Motor neuron (in vitro differentiated cells): ENCODE data around the gene INSYN2A. TPM values are rescaled to one million over a fixed set of nuclear protein-coding genes. Genes with fewer than 3 reads are reported as not detected.

ENCODE experiments used
- ATAC-seq, 8 experiments: fragments of 200-7000 bp; cut with Tn5 transposase; replicated peaks in 6 of 8; 2 replicates each; pipeline ENCODE4 v1.8.0; 2021; ENCODE audit warnings: mild to moderate bottlenecking in 8 of 8, moderate library complexity in 8 of 8
- H3K27ac ChIP-seq, 2 donors: fragments of 250-450 bp; sonication (Bioruptor Pico); 2 replicates each; pipeline ENCODE4 v1.9.0; 2021; ENCODE audit warnings: antibody characterized with exemption in 2 of 2, mild to moderate bottlenecking in 2 of 2, moderate library complexity in 1 of 2
- H3K4me1 ChIP-seq, 2 donors: fragments of 250-450 bp; sonication (Bioruptor Pico); replicated peaks in 1 of 2; 2 replicates each; pipeline ENCODE4 v1.6.1; 2021; ENCODE audit warnings: antibody characterized with exemption in 2 of 2, mild to moderate bottlenecking in 2 of 2, moderate library complexity in 1 of 2
- H3K4me3 ChIP-seq, 5 donors: fragments of 250-450 bp; sonication (Bioruptor Pico); 2 replicates each; pipeline ENCODE4 v1.9.0; 2021; ENCODE audit warnings: antibody characterized with exemption in 5 of 5, mild to moderate bottlenecking in 5 of 5, moderate library complexity in 4 of 5
- WGBS, 10 experiments: fragments of 450-650 bp; shearing (Covaris generic); methylation state at CpG; one replicate each; pipeline ENCODE4 v1.0.0; 2022; 5-methylcytosine and 5-hydroxymethylcytosine counted together
- in situ Hi-C, 9 experiments: fragments of 400-800 bp; cut with MboI; loops; one replicate each; pipeline ENCODE4 v1.15.0; 2021; ENCODE audit warnings: low sequenced_read_pairs in 9 of 9, low pct_unique_long_range_greater_than_20kb in 2 of 9; ENCODE audit not compliant: unreplicated experiment in 9 of 9
- total RNA-seq, 8 experiments: library from RNA; unstranded; fragments of 300-600 nt; gene quantifications; 2 replicates each; pipeline versions ENCODE4 v1.2.3 to v1.2.4, GENCODE V29; 2022

INSYN2A gene
- total RNA-seq, 8 experiments from 2014 or later = 1.6 to 12.4 (median 7.8) TPM

DNA sequence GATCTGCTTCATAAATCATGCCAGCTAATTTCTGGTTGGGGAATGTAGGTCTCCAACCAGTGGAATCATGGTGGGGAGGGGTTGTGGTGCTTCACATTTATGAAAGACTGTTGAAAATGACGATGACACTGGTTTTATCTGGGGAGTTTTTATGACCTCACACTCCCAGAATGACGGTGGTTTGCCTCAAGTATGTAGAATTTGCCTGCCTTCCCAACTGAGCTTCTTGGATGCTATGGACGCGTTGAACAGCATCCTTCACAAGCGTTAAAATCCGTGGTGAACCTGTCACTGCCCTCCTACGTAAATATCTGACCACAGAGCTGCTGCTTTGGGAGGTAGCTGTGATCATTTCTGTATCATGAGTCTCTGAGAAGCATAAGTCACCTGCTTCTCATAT lies 3.3 kb downstream of the INSYN2A start:
- ATAC-seq = no peak
- peak overlapping the region in 1 of 5 donors; percentile 50 for H3K4me3 ChIP-seq
- in situ Hi-C loops = no loop called here
- WGBS, 10 experiments = 40 to 90% (median 80%) methylated on average over 2 to 7 of the region's 7 CpGs; no CpG with 5 or more reads in 1 of the 10 experiments
- no peak overlapping the region for H3K27ac ChIP-seq
- peaks cover 19 to 39% of the 10 kb centered on the region in 2 donors for H3K4me1 ChIP-seq

DNA sequence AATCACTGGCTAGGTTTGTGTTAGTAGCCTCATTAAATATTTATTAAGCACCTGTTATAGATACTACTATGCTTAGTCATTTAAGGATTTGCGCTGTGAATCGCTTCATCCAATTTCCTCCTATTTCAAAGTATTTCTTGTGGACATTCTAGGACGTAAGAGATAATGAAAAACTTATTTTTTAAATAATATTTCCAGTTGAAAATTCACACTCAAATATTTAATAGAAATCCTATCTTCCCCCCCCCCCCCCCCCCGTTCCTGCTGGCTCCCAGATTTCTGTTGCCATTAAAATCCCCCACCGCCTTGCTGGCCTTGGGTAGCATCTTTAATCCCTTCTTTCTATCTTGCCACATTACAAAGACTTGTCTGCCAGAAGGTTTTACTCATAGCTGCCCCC lies 6.0 kb downstream of the INSYN2A start:
- Histone ChIP-seq H3K4me3 (no peak overlapping the region), H3K27ac (no peak overlapping the region), H3K4me1 (peaks cover 10 to 27% of the 10 kb centered on the region in 2 donors)
- ATAC-seq = no peak
- 70 to 100% (median 90%) methylated on average over 2 to 5 of the region's 5 CpGs; no CpG with 5 or more reads in 4 of the 10 experiments for WGBS, 10 experiments
- in situ Hi-C loops = no loop called here

DNA sequence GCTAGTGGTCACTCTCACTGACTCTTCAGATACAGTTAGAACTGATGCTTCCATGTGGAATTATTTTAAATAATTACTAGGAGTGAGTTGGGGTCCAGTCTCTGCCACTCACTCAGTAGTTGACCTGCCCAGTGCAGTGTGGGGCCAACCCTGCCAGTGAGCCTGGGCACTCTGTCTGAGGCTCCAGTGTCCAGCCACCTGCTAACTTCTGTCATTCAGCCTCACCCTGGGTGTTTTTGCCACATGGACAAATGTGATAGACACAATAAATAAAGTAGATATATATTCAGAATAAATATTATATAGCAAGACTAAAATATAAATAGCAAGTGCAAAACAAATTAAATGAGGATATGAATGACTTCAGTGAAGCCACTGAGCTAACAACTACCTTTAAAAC lies 7.2 kb downstream of the INSYN2A start:
- H3K4me3 ChIP-seq = no peak overlapping the region
- no peak for ATAC-seq
- H3K27ac ChIP-seq = no peak overlapping the region
- in situ Hi-C loops = no loop called here
- peaks cover 4 to 23% of the 10 kb centered on the region in 2 donors for H3K4me1 ChIP-seq

DNA sequence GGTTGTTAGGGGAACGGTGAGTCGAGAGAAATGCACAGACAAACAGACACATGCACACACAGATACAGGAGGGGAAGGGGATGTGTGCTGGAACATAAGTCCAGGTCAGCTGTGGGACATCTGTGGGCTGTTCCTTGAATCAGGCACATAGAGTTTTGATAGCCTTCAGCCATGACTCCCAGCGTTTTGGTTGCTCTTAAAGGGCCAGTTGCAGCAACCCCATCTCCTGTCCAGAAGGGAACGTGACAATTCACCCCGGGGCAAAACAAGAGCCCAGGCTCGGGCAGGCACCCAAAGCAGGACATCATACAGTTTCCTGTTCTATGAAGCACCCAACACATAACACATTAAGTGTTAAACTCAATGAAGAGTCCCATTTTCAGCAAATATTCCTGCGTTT lies 9.6 kb downstream of the INSYN2A start:
- ATAC-seq = peak in 2 of 8 experiments; percentile 37 to 68
- Histone ChIP-seq H3K4me1 (peaks cover 4 to 17% of the 10 kb centered on the region in 2 donors), H3K4me3 (no peak overlapping the region), H3K27ac (no peak overlapping the region)
- in situ Hi-C loops = no loop called here
- WGBS, 10 experiments = 22 to 93% (median 82%) methylated on average over 2 to 6 of the region's 7 CpGs; no CpG with 5 or more reads in 2 of the 10 experiments

DNA sequence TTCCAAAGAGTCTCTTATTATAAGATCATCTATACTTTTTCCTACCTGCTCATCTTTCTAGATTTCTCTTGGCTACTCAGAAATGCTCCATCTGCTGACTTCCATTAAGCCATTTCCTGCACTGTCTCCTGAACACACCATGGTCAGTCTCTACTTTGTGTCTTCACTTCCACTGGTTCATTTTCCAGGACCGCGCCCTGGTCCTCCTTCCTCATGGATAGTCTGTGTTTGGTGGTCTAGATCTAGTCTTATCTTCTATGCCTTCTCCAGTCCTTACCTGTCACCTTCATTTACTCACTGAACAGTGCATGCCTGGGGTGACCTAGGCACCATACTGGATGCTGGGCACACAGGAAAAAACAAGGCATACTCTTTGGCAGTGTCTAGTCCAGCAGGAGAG lies 11.8 kb downstream of the INSYN2A start:
- Histone ChIP-seq H3K4me1 (peaks cover 4 to 11% of the 10 kb centered on the region in 2 donors), H3K4me3 (no peak overlapping the region), H3K27ac (no peak overlapping the region)
- WGBS, 10 experiments = 90 to 100% (median 100%) methylated on average over 1 to 2 of the region's 2 CpGs; no CpG with 5 or more reads in 5 of the 10 experiments
- no peak for ATAC-seq
- in situ Hi-C loops = no loop called here

DNA sequence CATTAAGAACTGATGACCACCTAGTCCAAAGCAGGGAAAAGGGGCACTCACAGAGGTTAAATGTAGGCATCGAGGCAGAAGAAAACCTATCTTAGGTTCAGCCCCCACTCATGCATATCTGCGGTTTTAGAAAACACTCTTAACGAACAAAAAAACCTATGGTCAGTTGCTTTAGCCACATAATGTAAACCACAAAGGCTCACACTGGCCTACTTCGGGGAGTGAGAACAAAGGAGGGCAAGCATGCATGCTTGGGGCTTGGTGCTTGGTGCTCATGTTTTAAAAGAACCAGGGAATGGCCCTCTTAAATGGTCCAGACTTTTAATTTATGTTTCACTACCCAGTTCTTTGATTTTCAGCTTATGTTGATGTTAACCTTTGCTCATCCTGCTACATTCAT lies 14.2 kb downstream of the INSYN2A start:
- in situ Hi-C loops = no loop called here
- 79 to 100% (median 92%) methylated on average over 2 to 4 of the region's 4 CpGs; no CpG with 5 or more reads in 1 of the 10 experiments for WGBS, 10 experiments
- Histone ChIP-seq H3K27ac (no peak overlapping the region), H3K4me3 (no peak overlapping the region), H3K4me1 (peaks cover 4 to 13% of the 10 kb centered on the region in 2 donors)
- no peak for ATAC-seq

DNA sequence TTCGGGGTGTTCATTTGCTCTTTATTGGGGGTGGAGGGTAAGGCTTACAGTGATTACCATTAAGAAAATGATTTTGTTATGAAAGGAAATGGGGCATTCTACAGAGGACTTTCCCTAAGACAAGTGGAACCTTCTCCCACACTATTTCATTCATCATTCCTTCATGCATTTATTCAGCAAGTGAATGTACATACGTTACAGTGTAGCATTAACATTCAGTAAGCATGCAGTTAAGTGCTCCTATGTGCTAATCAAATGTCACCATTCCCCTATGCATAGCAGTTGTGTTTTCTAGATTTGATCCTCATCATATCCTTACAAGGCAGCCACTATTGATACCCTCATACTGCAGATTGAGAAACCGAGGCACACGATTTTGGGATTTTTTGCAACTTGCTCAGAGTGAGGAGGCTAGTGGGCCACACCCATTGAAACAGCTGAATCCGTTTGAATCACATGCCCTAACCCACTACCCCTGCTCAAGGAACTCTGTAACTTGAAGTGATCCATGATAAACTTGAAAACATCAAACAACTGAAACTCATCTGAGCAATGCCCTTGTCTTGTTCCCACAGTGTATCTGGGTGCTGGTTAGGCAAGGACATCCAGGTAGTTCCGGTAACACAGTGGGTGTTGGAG lies 16.7 kb downstream of the INSYN2A start:
- peak in 4 of 8 experiments; percentile 20 to 98 (median 94) for ATAC-seq
- WGBS, 10 experiments = 31 to 100% (median 87%) methylated on average over 1 to 6 of the region's 6 CpGs
- H3K4me3 ChIP-seq = no peak overlapping the region
- in situ Hi-C loops = no loop called here
- peaks cover 0 to 18% of the 10 kb centered on the region in 2 donors for H3K4me1 ChIP-seq
- H3K27ac ChIP-seq = no peak overlapping the region

DNA sequence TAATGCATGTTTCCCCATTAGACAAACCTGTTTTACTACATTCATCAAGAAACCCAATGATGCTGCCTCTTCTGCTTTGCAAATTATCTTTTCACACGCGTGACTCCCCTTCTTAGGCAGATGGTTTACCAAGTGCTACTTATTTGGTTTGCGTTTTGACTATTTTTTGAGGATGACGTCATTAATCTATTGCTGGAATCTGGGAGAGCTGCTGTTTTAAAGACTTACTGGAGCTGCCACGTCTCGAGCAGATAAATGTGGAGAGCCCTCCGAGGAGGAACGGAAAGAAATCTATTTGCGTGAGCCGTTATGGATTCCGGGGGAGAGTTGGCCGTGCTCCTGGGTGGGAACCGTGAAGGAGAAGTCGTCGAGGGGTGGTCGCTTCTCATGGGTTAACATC lies 19.7 kb downstream of the INSYN2A start:
- no peak overlapping the region for H3K4me3 ChIP-seq
- 58 to 95% (median 84%) methylated on average over 7 to 16 of the region's 16 CpGs; no CpG with 5 or more reads in 2 of the 10 experiments for WGBS, 10 experiments
- in situ Hi-C loops = no loop called here
- H3K4me1 ChIP-seq = peaks cover 0 to 18% of the 10 kb centered on the region in 2 donors
- no peak for ATAC-seq
- no peak overlapping the region for H3K27ac ChIP-seq

DNA sequence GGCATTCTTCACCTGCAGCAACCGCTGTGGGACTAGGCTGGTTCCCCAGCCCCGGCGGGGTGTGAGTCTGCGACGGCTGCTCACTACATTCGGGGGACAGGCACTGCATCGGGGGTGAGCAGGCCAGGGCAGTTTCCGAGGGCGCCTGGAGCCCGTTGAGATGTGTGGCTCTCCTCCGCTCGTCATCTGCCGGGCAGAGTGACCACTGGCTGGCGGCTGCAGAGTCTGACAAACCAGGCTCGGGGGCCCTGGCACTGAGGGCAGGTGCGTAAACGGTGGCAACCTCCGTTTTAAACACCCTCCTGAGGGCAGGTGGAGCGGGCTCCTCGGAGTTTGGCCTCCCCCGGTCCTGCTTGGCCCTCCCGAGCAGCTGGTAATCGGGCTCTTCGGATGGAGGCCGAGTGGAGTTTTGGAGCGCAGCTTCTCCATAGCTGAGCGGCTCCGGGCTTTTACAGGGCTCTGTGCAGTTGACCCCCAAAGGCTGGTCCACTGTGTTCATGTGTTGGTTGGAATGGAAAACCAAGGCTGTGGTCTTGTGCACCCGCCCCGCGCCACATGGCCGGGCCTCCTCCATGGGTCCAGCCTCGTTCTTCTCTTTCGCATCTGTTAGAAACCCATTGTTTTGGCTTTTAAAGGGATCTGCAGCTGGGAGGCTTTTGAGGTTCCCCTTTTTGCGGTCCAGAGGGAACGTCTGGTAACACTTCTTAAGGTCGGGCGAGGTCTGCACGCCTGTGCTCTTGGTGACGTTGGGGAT lies 20.9 kb downstream of the INSYN2A start:
- no peak for ATAC-seq
- Histone ChIP-seq H3K27ac (no peak overlapping the region), H3K4me3 (no peak overlapping the region), H3K4me1 (peaks cover 0 to 18% of the 10 kb centered on the region in 2 donors)
- WGBS, 10 experiments = 92 to 100% (median 98%) methylated on average over 1 to 12 of the region's 40 CpGs; no CpG with 5 or more reads in 3 of the 10 experiments
- in situ Hi-C loops = no loop called here

DNA sequence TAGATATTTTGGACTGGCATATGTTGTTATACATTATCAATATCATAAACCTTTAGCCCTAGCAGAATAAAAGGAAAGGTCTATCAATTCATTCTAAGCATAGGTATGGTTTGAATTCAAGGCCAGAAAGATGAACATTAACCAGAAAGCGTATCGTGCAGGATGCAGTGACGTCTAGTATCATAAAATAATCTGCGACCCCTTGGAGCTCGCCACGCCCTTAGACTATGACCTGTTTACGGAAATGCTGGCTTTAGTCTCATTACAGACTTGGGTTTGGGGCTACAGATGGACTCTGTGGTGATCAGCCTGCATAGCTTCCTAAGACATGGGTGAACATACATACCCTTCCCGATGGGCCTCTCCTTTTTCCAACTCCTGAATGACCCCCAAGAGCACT lies 21.5 kb downstream of the INSYN2A start:
- H3K4me3 ChIP-seq = no peak overlapping the region
- in situ Hi-C loops = no loop called here
- ATAC-seq = no peak
- WGBS, 10 experiments = 80 to 100% (median 90%) methylated on average over 1 to 7 of the region's 8 CpGs; no CpG with 5 or more reads in 2 of the 10 experiments
- no peak overlapping the region for H3K27ac ChIP-seq
- H3K4me1 ChIP-seq = peaks cover 0 to 18% of the 10 kb centered on the region in 2 donors

DNA sequence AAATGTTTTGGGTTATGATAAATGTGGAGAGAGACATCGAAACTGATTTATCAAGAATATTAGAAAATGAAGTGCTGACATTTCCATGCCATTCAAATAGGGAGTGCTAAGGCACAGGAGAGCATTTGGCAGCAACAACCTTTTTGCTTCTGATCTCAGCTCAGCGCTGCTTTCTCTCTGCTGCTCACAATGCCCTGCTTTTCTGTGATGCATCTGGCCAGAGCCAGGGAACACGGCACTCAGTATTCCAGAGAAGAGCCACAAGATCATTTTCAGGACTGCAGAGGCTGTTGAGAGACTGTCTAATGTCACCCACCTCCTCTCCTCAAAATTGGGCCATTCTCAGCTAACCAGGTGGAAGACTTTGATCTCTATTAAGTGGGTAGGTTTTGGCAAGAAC lies 28.1 kb downstream of the INSYN2A start:
- in situ Hi-C loops = no loop called here
- H3K4me1 ChIP-seq = peaks cover 12 to 20% of the 10 kb centered on the region in 2 donors
- 79 to 100% (median 92%) methylated on average over 1 to 3 of the region's 3 CpGs; no CpG with 5 or more reads in 3 of the 10 experiments for WGBS, 10 experiments
- no peak overlapping the region for H3K4me3 ChIP-seq
- ATAC-seq = peak in 4 of 8 experiments; percentile 11 to 45 (median 36)
- no peak overlapping the region for H3K27ac ChIP-seq

DNA sequence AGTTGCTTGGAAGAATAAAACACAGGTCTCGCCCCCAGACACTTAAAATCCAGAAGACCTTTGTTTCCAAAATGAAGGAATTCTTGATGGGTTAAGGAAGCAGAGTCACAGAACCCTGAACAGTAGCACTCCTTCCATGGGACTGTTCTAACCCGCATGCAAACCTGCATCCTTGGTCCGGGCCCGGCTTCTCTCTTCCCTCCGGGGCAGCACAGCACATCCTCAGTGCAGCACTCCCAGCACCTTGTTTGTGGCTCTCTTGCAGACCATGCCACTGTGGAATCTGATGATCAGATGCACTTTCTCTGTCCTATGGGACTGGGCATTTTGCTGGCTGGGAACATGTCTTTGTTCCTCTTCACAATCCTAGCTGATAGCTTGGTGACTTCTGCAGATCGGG lies 33.5 kb downstream of the INSYN2A start:
- Histone ChIP-seq H3K4me1 (peaks cover 10 to 20% of the 10 kb centered on the region in 2 donors), H3K4me3 (no peak overlapping the region), H3K27ac (no peak overlapping the region)
- WGBS, 10 experiments = 90 to 100% (median 93%) methylated on average over 1 to 5 of the region's 6 CpGs; no CpG with 5 or more reads in 5 of the 10 experiments
- no peak for ATAC-seq
- in situ Hi-C loops = no loop called here

DNA sequence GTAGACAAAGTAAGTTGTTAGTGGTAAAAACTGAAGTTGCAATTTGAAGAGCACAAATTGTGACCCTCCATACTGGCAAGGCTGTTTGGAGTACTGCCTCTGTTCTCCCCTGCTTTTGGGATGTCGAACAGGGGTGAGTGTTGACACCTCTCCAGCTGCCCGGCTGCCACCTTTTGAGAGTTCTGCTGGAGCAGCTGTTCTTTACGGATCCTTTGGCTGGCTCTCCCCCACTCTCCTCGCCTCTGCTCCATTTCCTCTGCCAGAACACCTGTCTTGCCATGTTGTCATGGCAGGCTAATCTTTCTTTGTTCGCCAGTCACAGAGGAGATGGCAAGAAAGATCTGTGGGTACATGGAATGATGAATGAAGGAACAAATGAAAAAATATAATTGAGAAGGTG lies 34.9 kb downstream of the INSYN2A start:
- in situ Hi-C loops = no loop called here
- H3K27ac ChIP-seq = no peak overlapping the region
- H3K4me1 ChIP-seq = peaks cover 18 to 31% of the 10 kb centered on the region in 2 donors
- H3K4me3 ChIP-seq = no peak overlapping the region
- no peak for ATAC-seq
- WGBS, 10 experiments = 60 to 100% (median 100%) methylated on average over 1 to 4 of the region's 5 CpGs; no CpG with 5 or more reads in 3 of the 10 experiments
